GM13976 (cell line): ENCODE data around the gene USH1G.

Source experiments
- DNase-seq: peaks from one replicate; pipeline ENCODE4 v3.0.0; 2012; ENCODE audit warnings: low spot score
- CTCF ChIP-seq: IDR thresholded peaks from 2 replicates; pipeline ENCODE4 v1.5.1; 2012; ENCODE audit warnings: borderline replicate concordance, mild to moderate bottlenecking; ENCODE audit not compliant: insufficient read depth; ENCODE audit errors: extremely low read depth, missing control alignments, control extremely low read depth
- in situ Hi-C: fragments of 300-500 bp; cut with MboI; formaldehyde crosslinking; loops from one replicate; pipeline ENCODE4 v1.12.0; 2022; ENCODE audit warnings: low sequenced_read_pairs, mixed read lengths, inconsistent platforms; ENCODE audit not compliant: unreplicated experiment

Gene USH1G

GRCh38 chr17:74968361-74968780 is 45.3 kb upstream of the USH1G start:
- no peak for TF ChIP-seq CTCF
- no peak for DNase-seq
- in situ Hi-C loops = no loop called here

- TF ChIP-seq CTCF = no peak
- in situ Hi-C loops = no loop called here
- DNase-seq = no peak
Measured at GRCh38 chr17:74964988-74965622, 42.0 kb upstream of the USH1G start.

GRCh38 chr17:74964246-74964761 is 41.2 kb upstream of the USH1G start:
- no peak for TF ChIP-seq CTCF
- in situ Hi-C loops = no loop called here
- no peak for DNase-seq

GRCh38 chr17:74963656-74964055 is 40.6 kb upstream of the USH1G start:
- DNase-seq = no peak
- no peak for TF ChIP-seq CTCF
- in situ Hi-C loops = no loop called here

GRCh38 chr17:74962622-74963394 is 39.8 kb upstream of the USH1G start:
- in situ Hi-C loops = no loop called here
- TF ChIP-seq CTCF = no peak
- no peak for DNase-seq

- peak; percentile 70 for TF ChIP-seq CTCF
- in situ Hi-C loops = no loop called here
- peak; percentile 91 for DNase-seq
Measured at GRCh38 chr17:74961657-74962350, 38.7 kb upstream of the USH1G start.
